GM12878 (cell line): ENCODE results near the gene PAM16. TPM values are rescaled to one million over a fixed set of nuclear protein-coding genes. Genes with fewer than 3 reads are reported as not detected.

Source experiments
- ASH2L ChIP-seq: fragments of 300-600, 200-600 bp; sonication (generic); IDR thresholded peaks from 2 replicates; pipeline ENCODE4 v1.6.1; 2017; ENCODE audit warnings: low read depth, mild to moderate bottlenecking, borderline replicate concordance
- BCLAF1 ChIP-seq: fragments of 450-650 bp; IDR thresholded peaks from 2 replicates; pipeline ENCODE4 v1.6.1; 2017; ENCODE audit warnings: antibody characterized with exemption, mild to moderate bottlenecking, moderate library complexity
- CBFB ChIP-seq: IDR thresholded peaks from 2 replicates; pipeline ENCODE4 v1.6.1; 2016; ENCODE audit warnings: antibody characterized with exemption, low read depth
- GABPA ChIP-seq: IDR thresholded peaks from 2 replicates; pipeline ENCODE4 v1.6.1; 2014; ENCODE audit warnings: antibody characterized with exemption, low read depth, mild to moderate bottlenecking, inconsistent platforms
- MEF2A ChIP-seq: IDR thresholded peaks from 2 replicates; pipeline ENCODE4 v1.6.1; 2011; ENCODE audit warnings: low read depth, mild to moderate bottlenecking, low read length, moderate library complexity; ENCODE audit not compliant: insufficient read depth
- NFYB ChIP-seq: IDR thresholded peaks from 2 replicates; pipeline ENCODE4 v1.6.1; 2011; ENCODE audit warnings: low read depth, mild to moderate bottlenecking, low read length, improper control_type of control experiment, moderate library complexity; ENCODE audit not compliant: insufficient read depth
- NR2F1 ChIP-seq: fragments of 450-650 bp; conservative IDR thresholded peaks from 2 replicates; pipeline ENCODE4 v1.6.1; 2017; ENCODE audit warnings: mild to moderate bottlenecking
- PAX8 ChIP-seq: fragments of 450-650 bp; IDR thresholded peaks from 2 replicates; pipeline ENCODE4 v1.6.1; 2017; ENCODE audit warnings: mild to moderate bottlenecking, moderate library complexity
- RAD51 ChIP-seq: fragments of 450-650 bp; IDR thresholded peaks from 2 replicates; pipeline ENCODE4 v1.6.1; 2016; ENCODE audit warnings: moderate library complexity, mild to moderate bottlenecking, inconsistent platforms
- REST ChIP-seq: IDR thresholded peaks from 2 replicates; pipeline ENCODE4 v1.6.1; 2012; ENCODE audit warnings: mild to moderate bottlenecking, low read depth, low read length
- SMARCA5 ChIP-seq: fragments of 450-650 bp; IDR thresholded peaks from 2 replicates; pipeline ENCODE4 v1.6.1; 2017; ENCODE audit warnings: mild to moderate bottlenecking
- SUZ12 ChIP-seq: fragments of 200-600 bp; sonication (generic); IDR thresholded peaks from one replicate; pipeline ENCODE4 v1.6.1; 2018; ENCODE audit warnings: antibody characterized with exemption, mild to moderate bottlenecking; ENCODE audit not compliant: unreplicated experiment
- polyA plus RNA-seq, 11 experiments: library from polyadenylated mRNA; depleted of rRNA in 4 of 11; unstranded in 6 of 11; stranded (reverse) in 5 of 11; fragments of >200 nt; fragmentation: Nextera tagmentation in 4 of 11; fragmentation: Illumina TruSeq in 1 of 11; extraction: Ambion mirVana in 4 of 11; extraction: Trizol in 1 of 11; gene quantifications; 1 replicate in 1 of 11; 2 replicates in 10 of 11; pipeline versions ENCODE4 v1.2.1 to v1.2.3, GENCODE V29; 2011 to 2016; ENCODE audit warnings: inconsistent platforms in 2 of 11, missing spikeins in 2 of 11, low read depth in 1 of 11
- total RNA-seq, 4 experiments: library from RNA; depleted of rRNA in 3 of 4; stranded (reverse); fragments of >200 nt in 3 of 4; fragmentation: Illumina TruSeq in 1 of 4; extraction: Trizol in 1 of 4; gene quantifications; 2 replicates each; pipeline versions ENCODE4 v1.2.1 to v1.2.3, GENCODE V29; 2013 to 2021
- TF ChIP-seq, protein P1 (sequence below): IDR thresholded peaks from 2 replicates; pipeline ENCODE4 v1.6.1; 2011; ENCODE audit warnings: borderline replicate concordance, low read depth, mild to moderate bottlenecking, moderate library complexity, mixed read lengths, low read length; ENCODE audit not compliant: insufficient read depth; ENCODE audit errors: extremely low read length
- TF ChIP-seq, protein P2 (sequence below): IDR thresholded peaks from 2 replicates; pipeline ENCODE4 v1.6.1; 2012; ENCODE audit warnings: low read length, inconsistent platforms
- TF ChIP-seq, protein P3 (sequence below): fragments of 450-650 bp; IDR thresholded peaks from 2 replicates; pipeline ENCODE4 v1.6.1; 2016; ENCODE audit warnings: mild to moderate bottlenecking
- TF ChIP-seq, protein P4 (sequence below): fragments of 450-650 bp; IDR thresholded peaks from 2 replicates; pipeline ENCODE4 v1.6.1; 2017; ENCODE audit warnings: borderline replicate concordance

The PAM16 gene
- total and polyA plus RNA-seq, 10 of the 15 experiments (the other 5 are each of a cell fraction or from before 2014, with no cell fraction given): 18.5 to 94.3 (median 51.5) TPM

- no peak for TF ChIP-seq BCLAF1
- TF ChIP-seq NFYB: no peak
- TF ChIP-seq PAX8: no peak
- no peak for TF ChIP-seq REST
- TF ChIP-seq MEF2A: 0 out of 2 replicates have a peak, but pooled peaks have one; percentile 8
- peak; percentile 88 for TF ChIP-seq SMARCA5
- TF ChIP-seq, protein P1, sequence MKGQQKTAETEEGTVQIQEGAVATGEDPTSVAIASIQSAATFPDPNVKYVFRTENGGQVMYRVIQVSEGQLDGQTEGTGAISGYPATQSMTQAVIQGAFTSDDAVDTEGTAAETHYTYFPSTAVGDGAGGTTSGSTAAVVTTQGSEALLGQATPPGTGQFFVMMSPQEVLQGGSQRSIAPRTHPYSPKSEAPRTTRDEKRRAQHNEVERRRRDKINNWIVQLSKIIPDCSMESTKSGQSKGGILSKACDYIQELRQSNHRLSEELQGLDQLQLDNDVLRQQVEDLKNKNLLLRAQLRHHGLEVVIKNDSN: no peak
- TF ChIP-seq, protein P2, sequence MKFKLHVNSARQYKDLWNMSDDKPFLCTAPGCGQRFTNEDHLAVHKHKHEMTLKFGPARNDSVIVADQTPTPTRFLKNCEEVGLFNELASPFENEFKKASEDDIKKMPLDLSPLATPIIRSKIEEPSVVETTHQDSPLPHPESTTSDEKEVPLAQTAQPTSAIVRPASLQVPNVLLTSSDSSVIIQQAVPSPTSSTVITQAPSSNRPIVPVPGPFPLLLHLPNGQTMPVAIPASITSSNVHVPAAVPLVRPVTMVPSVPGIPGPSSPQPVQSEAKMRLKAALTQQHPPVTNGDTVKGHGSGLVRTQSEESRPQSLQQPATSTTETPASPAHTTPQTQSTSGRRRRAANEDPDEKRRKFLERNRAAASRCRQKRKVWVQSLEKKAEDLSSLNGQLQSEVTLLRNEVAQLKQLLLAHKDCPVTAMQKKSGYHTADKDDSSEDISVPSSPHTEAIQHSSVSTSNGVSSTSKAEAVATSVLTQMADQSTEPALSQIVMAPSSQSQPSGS: no peak
- TF ChIP-seq, protein P3, sequence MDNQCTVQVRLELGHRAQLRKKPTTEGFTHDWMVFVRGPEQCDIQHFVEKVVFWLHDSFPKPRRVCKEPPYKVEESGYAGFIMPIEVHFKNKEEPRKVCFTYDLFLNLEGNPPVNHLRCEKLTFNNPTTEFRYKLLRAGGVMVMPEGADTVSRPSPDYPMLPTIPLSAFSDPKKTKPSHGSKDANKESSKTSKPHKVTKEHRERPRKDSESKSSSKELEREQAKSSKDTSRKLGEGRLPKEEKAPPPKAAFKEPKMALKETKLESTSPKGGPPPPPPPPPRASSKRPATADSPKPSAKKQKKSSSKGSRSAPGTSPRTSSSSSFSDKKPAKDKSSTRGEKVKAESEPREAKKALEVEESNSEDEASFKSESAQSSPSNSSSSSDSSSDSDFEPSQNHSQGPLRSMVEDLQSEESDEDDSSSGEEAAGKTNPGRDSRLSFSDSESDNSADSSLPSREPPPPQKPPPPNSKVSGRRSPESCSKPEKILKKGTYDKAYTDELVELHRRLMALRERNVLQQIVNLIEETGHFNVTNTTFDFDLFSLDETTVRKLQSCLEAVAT: no peak; the same call in 1 of the 2 replicates
- 0 out of 2 replicates have a peak, but pooled peaks have one; percentile 42 for TF ChIP-seq CBFB
- TF ChIP-seq ASH2L: no peak
- TF ChIP-seq, protein P4, sequence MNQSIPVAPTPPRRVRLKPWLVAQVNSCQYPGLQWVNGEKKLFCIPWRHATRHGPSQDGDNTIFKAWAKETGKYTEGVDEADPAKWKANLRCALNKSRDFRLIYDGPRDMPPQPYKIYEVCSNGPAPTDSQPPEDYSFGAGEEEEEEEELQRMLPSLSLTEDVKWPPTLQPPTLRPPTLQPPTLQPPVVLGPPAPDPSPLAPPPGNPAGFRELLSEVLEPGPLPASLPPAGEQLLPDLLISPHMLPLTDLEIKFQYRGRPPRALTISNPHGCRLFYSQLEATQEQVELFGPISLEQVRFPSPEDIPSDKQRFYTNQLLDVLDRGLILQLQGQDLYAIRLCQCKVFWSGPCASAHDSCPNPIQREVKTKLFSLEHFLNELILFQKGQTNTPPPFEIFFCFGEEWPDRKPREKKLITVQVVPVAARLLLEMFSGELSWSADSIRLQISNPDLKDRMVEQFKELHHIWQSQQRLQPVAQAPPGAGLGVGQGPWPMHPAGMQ: no peak
- TF ChIP-seq RAD51: no peak
- no peak for TF ChIP-seq GABPA
- peak; percentile 99 for TF ChIP-seq NR2F1
- TF ChIP-seq SUZ12: no peak
These were observed at the start of gene PAM16 (continued) for GRCh38 chr16:4350787-4351659.
